HG03565 (cell line): ENCODE results near the gene SRGAP2B.
"Not testable (repeated sequence)": the region's sequence is repeated elsewhere in the genome, so short reads cannot be mapped to it uniquely, and the experiment has no call there.

Experiments
- ATAC-seq: cut with Tn5 transposase; IDR thresholded peaks from one replicate; pipeline ENCODE4 v1.9.1; 2021; ENCODE audit warnings: mild to moderate bottlenecking, moderate library complexity; ENCODE audit not compliant: unreplicated experiment

The SRGAP2B gene

GRCh38 chr1:144917154-144918026, 177.7 kb downstream of the SRGAP2B start:
- not testable (repeated sequence) for ATAC-seq

- ATAC-seq = not testable (repeated sequence)
These were observed 181.0 kb downstream of the SRGAP2B start for GRCh38 chr1:144913977-144914734.

- not testable (repeated sequence) for ATAC-seq
These were observed 181.7 kb downstream of the SRGAP2B start for GRCh38 chr1:144913458-144913857.

GRCh38 chr1:144910729-144911128, 184.4 kb downstream of the SRGAP2B start:
- not testable (repeated sequence) for ATAC-seq

- ATAC-seq = not testable (repeated sequence)
These were observed 194.3 kb downstream of the SRGAP2B start for GRCh38 chr1:144900841-144901240.

- ATAC-seq = not testable (repeated sequence)
These were observed 200.5 kb downstream of the SRGAP2B start for GRCh38 chr1:144894454-144895201.

GRCh38 chr1:144893710-144894438, 201.3 kb downstream of the SRGAP2B start:
- ATAC-seq = not testable (repeated sequence)

GRCh38 chr1:144893062-144893461, 202.1 kb downstream of the SRGAP2B start:
- ATAC-seq = not testable (repeated sequence)

- not testable (repeated sequence) for ATAC-seq
These were observed 205.5 kb downstream of the SRGAP2B start for GRCh38 chr1:144889450-144890115.

GRCh38 chr1:144883022-144883421, 212.1 kb downstream of the SRGAP2B start:
- not testable (repeated sequence) for ATAC-seq

- not testable (repeated sequence) for ATAC-seq
These were observed 212.8 kb downstream of the SRGAP2B start for GRCh38 chr1:144882343-144882742.

- not testable (repeated sequence) for ATAC-seq
These were observed 236.5 kb downstream of the SRGAP2B start for GRCh38 chr1:144858607-144859006.
